Measurements from ENCODE around the gene CGB5. TPM values are rescaled to one million over a fixed set of nuclear protein-coding genes. Genes with fewer than 3 reads are reported as not detected.
"Not testable (repeated sequence)": the region's sequence is repeated elsewhere in the genome, so short reads cannot be mapped to it uniquely, and the experiment has no call there.

CGB5 gene
- total and polyA plus RNA-seq, 5 donors from 2014 or later, result not detected

DNA sequence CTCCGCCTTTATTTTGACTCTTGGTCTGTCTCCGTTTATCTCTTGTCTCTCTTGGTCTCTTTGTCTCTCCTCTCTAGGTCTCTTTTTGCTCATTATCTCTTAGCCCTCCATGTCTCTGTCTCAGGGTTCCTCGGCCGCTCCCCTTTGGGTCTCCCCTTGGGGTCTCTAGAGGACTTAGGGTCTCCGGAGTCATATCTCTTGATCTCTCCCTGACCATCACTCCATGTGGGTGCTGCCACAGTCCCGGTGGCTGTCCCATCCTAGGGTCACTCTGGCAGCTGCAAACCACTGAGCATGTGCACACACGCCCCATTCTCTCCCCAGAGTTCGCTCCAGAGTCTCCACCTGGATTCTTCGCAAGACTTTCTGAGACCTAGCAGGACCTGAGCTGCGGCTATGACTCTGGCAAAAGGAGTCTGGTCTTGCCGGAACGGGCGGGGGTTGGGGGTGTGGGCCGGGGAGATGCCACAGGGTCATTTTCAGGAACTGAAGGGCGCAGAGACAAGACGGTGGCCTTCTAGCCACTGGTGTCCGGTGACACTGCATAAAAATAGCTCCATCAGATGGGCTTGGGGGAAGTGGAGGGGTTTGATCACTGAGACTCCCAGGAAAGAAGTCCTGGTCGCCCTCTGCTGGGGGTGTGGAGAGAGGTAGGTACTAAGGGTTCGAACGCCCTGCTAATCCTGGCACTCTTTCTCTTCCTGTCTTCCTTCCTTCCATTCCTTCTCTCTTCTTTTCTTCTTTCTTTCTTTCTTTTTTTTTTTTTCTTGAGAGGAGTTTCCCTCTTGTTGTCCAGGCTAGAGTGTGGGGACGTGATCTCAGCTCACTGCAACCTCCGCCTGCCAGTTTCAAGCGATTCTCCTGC lies 30.1 kb downstream of the CGB5 start:
- H3K9me3 ChIP-seq (ENCODE audit: control insufficient read depth in 2 of 2, low read length in 2 of 2), result no peaks in the 10 kb centered on the region
- no peaks in the 10 kb centered on the region for H3K4me1 ChIP-seq (ENCODE audit: control insufficient read depth, insufficient read depth, low read length, poor library complexity, severe bottlenecking)
- Mint-ChIP-seq H3K9me3 (peaks cover 0 to 8% (median 0%) of the 10 kb centered on the region in 7 donors), H3K27me3 (peaks cover 64% of the 10 kb centered on the region), H3K4me3 (peak overlapping the region in 3 of 4 donors; percentile 29 to 49 (median 45)), H3K27ac (peak overlapping the region in 1 of 3 donors; percentile 59), H3K36me3 (peaks cover 4% of the 10 kb centered on the region), H3K4me1 (peaks cover 0 to 14% (median 9%) of the 10 kb centered on the region in 4 donors)
- peaks cover 14% of the 10 kb centered on the region for H3K27me3 ChIP-seq (ENCODE audit: control insufficient read depth, insufficient read depth, low read length)
- DNase-seq (no peak), ATAC-seq (ENCODE audit: low read depth in 2 of 2) (no peak)
- no peaks in the 10 kb centered on the region for H3K36me3 ChIP-seq (ENCODE audit: control insufficient read depth, insufficient read depth, low read length)
- no peak overlapping the region for H3K27ac ChIP-seq (ENCODE audit: insufficient read depth, low read length, poor library complexity, severe bottlenecking)
- no peak overlapping the region for H3K4me3 ChIP-seq (ENCODE audit: low read depth, low read length)

DNA sequence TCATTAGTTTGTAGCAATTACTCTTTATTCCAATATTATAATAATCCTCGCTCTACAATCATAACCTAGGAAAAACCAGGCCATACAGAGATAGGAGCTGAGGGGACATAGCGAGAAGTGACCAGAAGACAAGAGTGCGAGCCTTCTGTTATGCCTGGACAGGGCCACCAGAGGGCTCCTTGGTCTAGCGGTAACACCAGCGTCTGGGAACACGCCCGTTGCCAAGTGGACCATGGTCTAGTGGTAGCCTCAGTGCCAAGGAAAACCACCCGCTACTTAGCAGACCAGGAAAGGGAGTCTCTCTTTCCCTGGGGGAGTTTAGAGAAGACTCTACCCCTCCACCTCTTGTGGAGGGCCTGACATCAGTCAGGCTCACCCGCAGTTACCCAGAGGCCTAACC lies 31.2 kb downstream of the CGB5 start:
- not testable (repeated sequence) for H3K9me3 Mint-ChIP-seq; H3K4me1 ChIP-seq (ENCODE audit: control insufficient read depth, insufficient read depth, low read length, poor library complexity, severe bottlenecking); H3K36me3 ChIP-seq (ENCODE audit: control insufficient read depth, insufficient read depth, low read length); H3K27me3 ChIP-seq (ENCODE audit: control insufficient read depth, insufficient read depth, low read length); H3K9me3 ChIP-seq (ENCODE audit: control insufficient read depth in 2 of 2, low read length in 2 of 2); H3K36me3 Mint-ChIP-seq; H3K27ac Mint-ChIP-seq; H3K27ac ChIP-seq (ENCODE audit: insufficient read depth, low read length, poor library complexity, severe bottlenecking); H3K4me3 ChIP-seq (ENCODE audit: low read depth, low read length); DNase-seq; H3K4me3 Mint-ChIP-seq; ATAC-seq (ENCODE audit: low read depth in 2 of 2)
- H3K27me3 Mint-ChIP-seq, result peaks cover 53% of the 10 kb centered on the region
- peaks cover 0 to 14% (median 9%) of the 10 kb centered on the region in 4 donors for H3K4me1 Mint-ChIP-seq

DNA sequence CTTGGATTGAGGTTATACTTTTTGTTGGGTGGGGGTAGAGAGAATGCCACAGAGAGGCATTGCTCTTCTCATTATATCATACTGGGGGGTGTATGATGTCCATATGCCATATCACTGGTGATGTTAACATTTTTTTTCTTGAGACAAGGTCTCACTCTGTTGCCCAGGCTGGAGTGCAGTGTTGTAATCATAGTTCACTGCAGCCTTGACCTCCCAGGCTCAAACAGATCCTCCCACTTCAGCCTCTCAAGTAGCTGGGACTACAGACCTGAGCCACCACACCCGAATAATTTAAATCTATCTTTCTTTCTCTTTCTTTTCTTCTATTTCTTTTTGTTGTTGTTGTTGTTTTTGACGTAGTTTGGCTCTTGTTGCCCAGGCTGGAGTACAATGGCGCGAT lies 36.7 kb downstream of the CGB5 start:
- H3K36me3 ChIP-seq (ENCODE audit: control insufficient read depth, insufficient read depth, low read length), result no peaks in the 10 kb centered on the region
- H3K4me1 Mint-ChIP-seq, result peaks cover 0 to 12% (median 6%) of the 10 kb centered on the region in 4 donors
- peaks cover 17% of the 10 kb centered on the region for H3K27me3 Mint-ChIP-seq
- H3K4me1 ChIP-seq (ENCODE audit: control insufficient read depth, insufficient read depth, low read length, poor library complexity, severe bottlenecking), result peaks cover 5% of the 10 kb centered on the region
- H3K9me3 Mint-ChIP-seq, result peaks cover 0 to 2% (median 0%) of the 10 kb centered on the region in 7 donors
- no peaks in the 10 kb centered on the region for H3K36me3 Mint-ChIP-seq
- H3K27me3 ChIP-seq (ENCODE audit: control insufficient read depth, insufficient read depth, low read length), result no peaks in the 10 kb centered on the region
- no peaks in the 10 kb centered on the region for H3K9me3 ChIP-seq (ENCODE audit: control insufficient read depth in 2 of 2, low read length in 2 of 2)
- H3K4me3 Mint-ChIP-seq, result no peak overlapping the region
- H3K27ac Mint-ChIP-seq, result no peak overlapping the region
- DNase-seq (no peak), ATAC-seq (ENCODE audit: low read depth in 2 of 2) (no peak)
- H3K4me3 ChIP-seq (ENCODE audit: low read depth, low read length), result no peak overlapping the region
- H3K27ac ChIP-seq (ENCODE audit: insufficient read depth, low read length, poor library complexity, severe bottlenecking), result no peak overlapping the region

DNA sequence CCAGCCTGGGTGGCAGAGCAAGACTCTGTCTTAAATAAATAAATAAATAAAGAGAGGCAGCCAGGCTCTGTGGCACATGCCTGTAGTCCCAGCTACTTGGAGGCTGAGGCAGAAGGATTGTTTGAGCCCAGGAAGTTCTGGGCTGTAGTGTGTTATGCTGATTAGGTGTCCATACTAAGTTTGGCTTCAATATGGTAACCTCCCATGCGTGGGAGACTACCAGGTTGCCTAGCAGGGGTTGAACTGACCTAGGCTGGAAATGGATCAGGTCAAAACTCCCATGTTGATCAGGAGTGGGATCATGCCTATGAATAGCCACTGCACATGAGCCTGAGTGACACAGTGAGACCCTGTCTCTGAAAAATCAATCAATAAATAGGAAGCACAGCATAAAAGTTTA lies 37.6 kb downstream of the CGB5 start:
- peaks cover 12% of the 10 kb centered on the region for H3K4me1 ChIP-seq (ENCODE audit: control insufficient read depth, insufficient read depth, low read length, poor library complexity, severe bottlenecking)
- no peaks in the 10 kb centered on the region for H3K36me3 ChIP-seq (ENCODE audit: control insufficient read depth, insufficient read depth, low read length)
- Mint-ChIP-seq H3K27me3 (peaks cover 15% of the 10 kb centered on the region), H3K27ac (no peak overlapping the region), H3K4me1 (peaks cover 0 to 17% (median 10%) of the 10 kb centered on the region in 4 donors), H3K4me3 (peak overlapping the region in 1 of 4 donors; percentile 81), H3K9me3 (peaks cover 0 to 2% (median 0%) of the 10 kb centered on the region in 7 donors), H3K36me3 (peaks cover 2% of the 10 kb centered on the region)
- H3K9me3 ChIP-seq (ENCODE audit: control insufficient read depth in 2 of 2, low read length in 2 of 2), result no peaks in the 10 kb centered on the region
- ATAC-seq (ENCODE audit: low read depth in 2 of 2), result no peak
- no peak overlapping the region for H3K4me3 ChIP-seq (ENCODE audit: low read depth, low read length)
- no peak for DNase-seq
- H3K27me3 ChIP-seq (ENCODE audit: control insufficient read depth, insufficient read depth, low read length), result no peaks in the 10 kb centered on the region
- no peak overlapping the region for H3K27ac ChIP-seq (ENCODE audit: insufficient read depth, low read length, poor library complexity, severe bottlenecking)

DNA sequence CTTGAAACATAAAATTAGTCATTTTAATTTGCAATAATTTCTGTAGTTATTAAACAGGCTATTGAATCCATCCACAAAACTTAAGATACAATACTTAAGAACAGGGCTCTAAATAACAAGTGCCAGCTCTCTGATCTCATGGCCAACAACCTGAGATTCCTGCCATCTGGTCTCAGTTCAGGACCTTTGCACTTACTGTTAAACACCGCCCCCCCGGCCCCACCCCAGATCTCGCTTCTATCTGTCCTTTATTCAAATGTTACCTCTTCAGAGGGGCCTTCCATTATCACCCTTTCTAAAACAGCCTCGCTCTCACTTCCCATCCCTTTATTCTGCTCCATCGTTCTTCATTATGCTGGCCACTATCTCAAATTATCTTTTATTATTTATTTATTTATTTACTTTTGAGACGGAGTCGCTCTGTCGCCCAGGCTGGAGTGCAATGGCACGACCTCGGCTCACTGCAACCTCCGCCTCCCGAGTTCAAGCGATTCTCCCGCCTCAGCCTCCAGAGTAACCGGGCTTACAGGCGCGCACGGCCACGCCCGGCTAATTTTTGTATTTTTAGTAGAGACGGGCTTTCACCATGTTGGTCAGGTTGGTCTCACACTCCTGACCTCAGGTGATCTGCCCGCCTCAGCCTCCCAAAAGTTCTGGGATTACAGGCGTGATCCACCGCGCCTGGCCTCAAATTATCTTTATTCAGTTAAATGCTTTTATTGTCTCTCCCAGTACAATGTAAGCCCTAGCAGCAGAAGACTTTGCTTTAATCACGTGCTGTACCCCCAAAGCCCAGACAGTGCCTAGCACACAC lies 40.8 kb downstream of the CGB5 start:
- peaks cover 11% of the 10 kb centered on the region for H3K36me3 Mint-ChIP-seq
- Histone ChIP-seq H3K36me3 (ENCODE audit: control insufficient read depth, insufficient read depth, low read length) (peaks cover 13% of the 10 kb centered on the region), H3K27ac (ENCODE audit: insufficient read depth, low read length, poor library complexity, severe bottlenecking) (peak overlapping the region; percentile 83), H3K27me3 (ENCODE audit: control insufficient read depth, insufficient read depth, low read length) (no peaks in the 10 kb centered on the region), H3K9me3 (ENCODE audit: control insufficient read depth in 2 of 2, low read length in 2 of 2) (no peaks in the 10 kb centered on the region), H3K4me3 (ENCODE audit: low read depth, low read length) (peak overlapping the region; percentile 85), H3K4me1 (ENCODE audit: control insufficient read depth, insufficient read depth, low read length, poor library complexity, severe bottlenecking) (peaks cover 33% of the 10 kb centered on the region)
- DNase-seq, result no peak
- ATAC-seq (ENCODE audit: low read depth in 2 of 2), result no peak
- peaks cover 0 to 2% (median 0%) of the 10 kb centered on the region in 7 donors for H3K9me3 Mint-ChIP-seq
- peak overlapping the region; percentile 79 to 99 (median 86) for H3K27ac Mint-ChIP-seq
- peaks cover 11% of the 10 kb centered on the region for H3K27me3 Mint-ChIP-seq
- H3K4me1 Mint-ChIP-seq, result peaks cover 0 to 44% (median 27%) of the 10 kb centered on the region in 4 donors
- H3K4me3 Mint-ChIP-seq, result peak overlapping the region; percentile 84 to 96 (median 93)

DNA sequence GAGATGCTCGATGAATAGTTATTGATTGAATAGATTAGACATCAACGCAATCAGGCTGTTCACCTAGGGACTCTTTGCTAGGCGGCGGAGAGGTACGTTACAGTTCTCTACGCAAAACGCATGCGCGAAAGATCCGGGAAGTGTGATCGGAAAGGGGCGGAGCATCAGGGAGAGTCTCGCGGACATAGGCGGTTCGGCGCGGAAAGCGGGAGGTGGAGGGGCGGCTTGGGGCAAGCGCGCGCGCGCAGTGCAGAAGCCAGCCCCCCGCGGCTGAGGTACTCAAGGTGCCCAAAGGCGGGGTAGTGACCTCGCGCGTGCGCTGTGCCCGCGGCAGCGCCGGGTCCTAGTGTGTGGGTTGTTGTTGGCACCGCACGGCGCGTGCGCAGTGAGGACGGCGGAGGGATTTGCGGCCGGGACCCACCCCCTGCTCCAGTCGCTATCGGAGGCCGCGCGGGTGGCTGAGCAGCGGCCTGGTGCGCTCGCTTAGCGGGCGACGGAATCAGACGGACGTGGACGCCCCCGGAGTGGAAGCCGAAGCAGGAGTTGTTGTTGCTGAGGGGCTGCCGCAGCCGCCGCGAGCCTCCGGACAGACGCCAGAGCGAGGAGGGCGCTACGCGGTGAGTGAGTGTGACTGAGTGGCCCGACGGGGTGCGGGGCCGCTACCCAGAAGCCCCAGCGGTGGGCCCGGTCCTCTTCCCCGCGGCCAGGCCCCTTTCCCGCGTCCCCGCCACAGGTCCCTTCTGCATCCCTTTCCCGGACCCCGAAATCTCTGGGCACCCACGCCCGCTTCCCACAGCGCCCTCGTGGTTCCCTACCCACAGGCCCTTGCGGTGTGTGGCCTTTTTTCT lies 41.6 kb downstream of the CGB5 start, which contains the start of gene SNRNP70:
SNRNP70 (plus strand) TSS at position 432 of the 848 bp plus-strand sequence. CDS start 964 bp downstream, outside the sequence.
- peaks cover 0 to 47% (median 26%) of the 10 kb centered on the region in 4 donors for H3K4me1 Mint-ChIP-seq
- H3K9me3 ChIP-seq (ENCODE audit: control insufficient read depth in 2 of 2, low read length in 2 of 2), result no peaks in the 10 kb centered on the region
- H3K27ac ChIP-seq (ENCODE audit: insufficient read depth, low read length, poor library complexity, severe bottlenecking), result peak within 1 kb of the TSS; percentile 83
- H3K27ac Mint-ChIP-seq, result peak within 1 kb of the TSS; percentile 79 to 99 (median 86)
- peaks cover 19% of the 10 kb centered on the region for H3K36me3 ChIP-seq (ENCODE audit: control insufficient read depth, insufficient read depth, low read length)
- peak within 1 kb of the TSS; percentile 95 for H3K4me3 ChIP-seq (ENCODE audit: low read depth, low read length)
- ATAC-seq (ENCODE audit: low read depth in 2 of 2) (peak; percentile 91 to 92), DNase-seq (peak; percentile 99 to 100 (median 100))
- peak within 1 kb of the TSS; percentile 84 to 96 (median 93) for H3K4me3 Mint-ChIP-seq
- H3K9me3 Mint-ChIP-seq, result peaks cover 0 to 2% (median 0%) of the 10 kb centered on the region in 7 donors
- peaks cover 33% of the 10 kb centered on the region for H3K4me1 ChIP-seq (ENCODE audit: control insufficient read depth, insufficient read depth, low read length, poor library complexity, severe bottlenecking)
- H3K36me3 Mint-ChIP-seq, result peaks cover 13% of the 10 kb centered on the region
- H3K27me3 ChIP-seq (ENCODE audit: control insufficient read depth, insufficient read depth, low read length), result no peaks in the 10 kb centered on the region
- peaks cover 11% of the 10 kb centered on the region for H3K27me3 Mint-ChIP-seq

DNA sequence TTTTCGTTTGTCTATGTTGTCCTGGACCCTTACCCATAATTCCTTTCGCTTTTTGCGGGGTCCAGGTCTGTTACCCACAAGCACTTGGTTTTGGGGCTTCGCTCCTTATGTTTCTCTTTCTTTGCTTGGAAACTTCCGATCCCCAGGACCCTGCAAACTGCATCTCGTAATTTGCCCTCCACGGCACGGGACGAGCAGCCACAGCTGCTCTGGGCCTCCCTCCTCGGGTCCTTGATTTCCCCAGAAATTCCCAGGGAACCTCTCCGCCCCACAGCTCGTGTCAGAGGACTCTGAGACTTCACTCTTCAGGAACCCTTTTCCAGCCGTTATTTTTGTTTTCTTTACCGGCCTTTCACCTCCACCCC lies 42.2 kb downstream of the CGB5 start:
- Histone ChIP-seq H3K36me3 (ENCODE audit: control insufficient read depth, insufficient read depth, low read length) (peaks cover 25% of the 10 kb centered on the region), H3K4me1 (ENCODE audit: control insufficient read depth, insufficient read depth, low read length, poor library complexity, severe bottlenecking) (peaks cover 33% of the 10 kb centered on the region), H3K9me3 (ENCODE audit: control insufficient read depth in 2 of 2, low read length in 2 of 2) (no peaks in the 10 kb centered on the region), H3K27me3 (ENCODE audit: control insufficient read depth, insufficient read depth, low read length) (no peaks in the 10 kb centered on the region), H3K27ac (ENCODE audit: insufficient read depth, low read length, poor library complexity, severe bottlenecking) (peak overlapping the region; percentile 83), H3K4me3 (ENCODE audit: low read depth, low read length) (peak overlapping the region; percentile 95)
- Mint-ChIP-seq H3K27me3 (peaks cover 11% of the 10 kb centered on the region), H3K27ac (peak overlapping the region; percentile 79 to 99 (median 86)), H3K9me3 (peaks cover 0 to 2% (median 0%) of the 10 kb centered on the region in 7 donors), H3K4me3 (peak overlapping the region; percentile 84 to 96 (median 93)), H3K4me1 (peaks cover 0 to 52% (median 25%) of the 10 kb centered on the region in 4 donors), H3K36me3 (peaks cover 15% of the 10 kb centered on the region)
- ATAC-seq (ENCODE audit: low read depth in 2 of 2) (no peak), DNase-seq (no peak)
